Suppressor macrophage (primary cell): ENCODE results near the gene CYP4B1.
A peak's percentile ranks its signal among the peaks of the same experiment; 100 is the strongest.
"Not testable (repeated sequence)": the region's sequence is repeated elsewhere in the genome, so short reads cannot be mapped to it uniquely, and the experiment has no call there.

Source experiments
- DNase-seq, 4 experiments: peaks; one replicate each; pipeline ENCODE4 v3.0.0-alpha.2; 2020 to 2022

Gene CYP4B1

GRCh38 chr1:46816930-46817329, 18.1 kb downstream of the CYP4B1 start:
- DNase-seq, result no peak

DNA sequence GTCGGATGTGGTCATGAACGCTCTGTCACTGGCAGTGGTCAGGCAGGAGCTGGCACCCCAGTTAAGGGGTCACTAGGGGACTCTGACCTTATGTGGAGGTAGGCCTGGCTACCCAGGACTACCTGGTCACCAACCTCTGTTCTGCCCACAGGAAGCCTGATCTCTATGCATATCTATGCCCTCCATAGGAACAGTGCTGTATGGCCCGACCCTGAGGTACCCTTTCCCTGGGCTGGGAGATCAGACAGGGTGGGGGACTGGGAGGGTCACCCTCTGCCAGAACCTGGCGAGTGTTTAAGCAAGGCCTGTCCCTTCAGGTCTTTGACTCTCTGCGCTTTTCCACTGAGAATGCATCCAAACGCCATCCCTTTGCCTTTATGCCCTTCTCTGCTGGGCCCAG, 19.0 kb downstream of the CYP4B1 start:
- DNase-seq, result no peak

- no peak for DNase-seq
These were observed 19.7 kb downstream of the CYP4B1 start for GRCh38 chr1:46818591-46818990.

DNA sequence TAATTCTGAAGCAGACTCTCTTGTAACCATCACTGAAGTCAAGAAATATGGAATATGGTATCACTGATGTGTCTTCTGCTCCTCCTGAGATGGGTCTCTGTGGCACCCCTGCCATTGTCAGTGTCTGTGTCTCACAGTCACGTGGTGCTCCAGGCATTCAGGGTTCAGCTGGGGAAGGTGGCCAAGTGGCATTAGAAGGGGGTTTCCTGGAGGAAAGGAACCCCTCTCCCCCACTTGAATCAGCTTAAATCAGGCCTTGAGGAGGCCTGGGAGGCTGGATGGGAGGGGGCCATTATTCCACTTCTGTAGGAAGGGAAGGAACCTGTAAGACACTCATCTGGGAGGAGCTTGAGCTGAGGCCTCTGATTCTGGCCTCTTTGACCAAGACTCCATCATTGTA, 20.5 kb downstream of the CYP4B1 start:
- no peak for DNase-seq

DNA sequence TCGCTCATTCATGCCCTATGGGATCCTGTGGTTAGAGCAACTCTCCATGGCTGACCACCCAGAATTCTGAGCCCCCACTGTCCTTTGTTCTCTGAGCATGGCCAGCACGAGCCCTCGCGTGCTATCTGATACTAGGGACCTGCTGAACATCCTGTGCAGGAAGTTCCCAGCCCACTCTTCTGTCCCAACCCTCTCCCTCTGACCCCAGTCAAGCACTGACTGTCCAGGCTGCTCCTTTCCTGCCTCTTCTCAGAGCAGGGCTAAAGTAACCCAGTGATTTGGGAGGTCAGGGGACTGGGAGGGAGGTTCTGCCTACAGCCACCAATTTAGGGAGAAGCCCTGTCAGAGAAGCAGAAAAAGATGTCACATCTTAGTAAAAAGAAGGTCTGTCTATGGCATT, 21.2 kb downstream of the CYP4B1 start:
- DNase-seq, result no peak

DNA sequence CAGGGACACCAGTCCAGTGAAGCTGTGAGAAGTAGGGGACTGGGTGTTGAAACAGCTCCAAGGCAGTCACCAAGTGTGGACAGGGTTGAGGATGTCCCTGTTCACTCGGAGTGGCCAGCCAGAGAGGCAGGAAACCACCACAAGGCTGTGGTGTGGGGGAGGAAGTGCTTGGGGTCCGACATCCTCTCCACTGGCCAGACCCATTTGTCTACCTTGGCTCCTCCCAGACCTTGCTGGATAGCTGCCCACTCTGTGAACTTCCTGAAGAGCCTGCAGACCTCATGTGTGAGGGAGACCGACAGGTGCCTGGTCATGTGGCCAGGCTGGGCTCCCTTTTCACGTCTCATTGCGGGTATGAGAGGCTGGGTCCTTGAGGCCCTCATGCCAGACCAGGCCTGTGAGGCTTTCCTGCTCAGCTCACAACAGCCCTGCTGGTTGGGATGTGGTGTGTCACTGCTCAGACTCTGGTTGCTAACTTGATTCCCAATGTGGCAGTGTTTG, 21.8 kb downstream of the CYP4B1 start:
- no peak for DNase-seq

DNA sequence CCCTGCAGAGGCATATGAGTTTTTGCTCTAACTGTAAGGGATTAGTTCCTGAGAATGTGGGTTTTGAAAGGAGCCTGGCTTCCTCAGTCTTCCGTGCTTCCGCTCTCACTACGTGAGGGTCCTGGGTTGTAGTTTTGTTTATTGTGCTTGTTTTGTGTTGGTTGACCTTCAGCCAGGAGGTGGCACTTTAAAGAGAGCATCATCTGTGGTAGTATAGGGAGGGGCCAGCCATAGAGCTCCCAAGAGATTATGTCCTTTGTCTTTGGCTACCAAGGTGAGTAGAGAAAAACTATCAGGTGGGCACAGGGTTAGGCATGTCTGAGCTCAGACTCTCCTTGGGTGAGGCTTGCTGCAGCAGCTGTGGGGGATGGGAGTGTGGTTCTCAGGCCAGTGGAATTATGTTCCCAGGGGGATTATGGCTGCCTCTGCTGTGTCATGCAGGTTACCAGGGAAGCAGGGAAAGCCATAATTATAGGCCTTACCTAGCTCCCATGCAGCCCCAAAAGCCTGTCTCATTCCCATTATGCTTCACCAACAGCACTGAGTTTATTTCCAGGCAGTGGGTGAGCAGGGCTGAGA, 23.5 kb downstream of the CYP4B1 start:
- DNase-seq, result no peak

GRCh38 chr1:46823151-46823550, 24.3 kb downstream of the CYP4B1 start:
- DNase-seq, result no peak

DNA sequence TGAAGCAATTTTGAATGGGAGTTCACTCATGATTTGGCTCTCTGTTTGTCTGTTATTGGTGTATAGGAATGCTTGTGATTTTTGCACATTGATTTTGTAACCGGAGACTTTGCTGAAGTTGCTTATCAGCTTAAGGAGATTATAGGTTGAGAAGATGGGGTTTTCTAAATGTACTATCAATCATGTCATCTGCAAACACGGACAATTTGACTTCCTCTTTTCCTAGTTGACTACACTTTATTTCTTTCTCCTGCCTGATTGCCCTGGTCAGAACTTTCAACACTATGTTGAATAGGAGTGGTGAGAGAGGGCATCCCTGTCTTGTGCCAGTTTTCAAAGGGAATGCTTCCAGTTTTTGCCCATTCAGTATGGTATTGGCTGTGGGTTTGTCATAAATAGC, 28.0 kb downstream of the CYP4B1 start:
- not testable (repeated sequence) for DNase-seq

GRCh38 chr1:46830665-46831322, 31.9 kb downstream of the CYP4B1 start:
- DNase-seq, result no peak

GRCh38 chr1:46835469-46835868, 36.6 kb downstream of the CYP4B1 start:
- DNase-seq, result not testable (repeated sequence)

- DNase-seq, result not testable (repeated sequence)
These were observed 47.5 kb downstream of the CYP4B1 start for GRCh38 chr1:46846386-46846785.

- peak in 1 of 4 experiments; percentile 0 for DNase-seq
These were observed 58.8 kb downstream of the CYP4B1 start for GRCh38 chr1:46857660-46858065.

DNA sequence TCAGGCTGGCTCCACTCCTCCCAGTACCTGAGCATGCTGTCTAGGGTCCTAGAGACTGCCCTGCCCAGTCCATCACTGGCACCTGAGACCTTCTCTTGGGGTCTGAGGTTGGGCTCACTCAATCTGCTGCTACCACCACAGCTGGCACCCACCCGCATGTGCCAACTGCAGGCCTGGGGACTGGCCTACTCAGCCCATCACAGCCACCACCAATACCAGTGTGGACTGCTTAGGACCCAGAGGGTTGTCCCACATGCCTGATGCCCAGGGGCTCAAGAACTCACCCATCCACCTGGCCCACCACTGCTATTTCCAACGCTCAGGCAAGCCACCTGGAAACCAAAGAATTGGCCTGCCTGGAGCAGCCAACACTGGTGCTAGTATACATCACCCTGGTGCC, 63.5 kb downstream of the CYP4B1 start:
- no peak for DNase-seq
